T-helper 22 cell (primary cell): ENCODE measurements around the gene TAF4.
"Not testable (repeated sequence)": the region's sequence is repeated elsewhere in the genome, so short reads cannot be mapped to it uniquely, and the experiment has no call there.

Experiments used
- DNase-seq: peaks from one replicate; pipeline ENCODE4 v3.0.0-alpha.2; 2020; ENCODE audit warnings: low read depth

The TAF4 gene

DNA sequence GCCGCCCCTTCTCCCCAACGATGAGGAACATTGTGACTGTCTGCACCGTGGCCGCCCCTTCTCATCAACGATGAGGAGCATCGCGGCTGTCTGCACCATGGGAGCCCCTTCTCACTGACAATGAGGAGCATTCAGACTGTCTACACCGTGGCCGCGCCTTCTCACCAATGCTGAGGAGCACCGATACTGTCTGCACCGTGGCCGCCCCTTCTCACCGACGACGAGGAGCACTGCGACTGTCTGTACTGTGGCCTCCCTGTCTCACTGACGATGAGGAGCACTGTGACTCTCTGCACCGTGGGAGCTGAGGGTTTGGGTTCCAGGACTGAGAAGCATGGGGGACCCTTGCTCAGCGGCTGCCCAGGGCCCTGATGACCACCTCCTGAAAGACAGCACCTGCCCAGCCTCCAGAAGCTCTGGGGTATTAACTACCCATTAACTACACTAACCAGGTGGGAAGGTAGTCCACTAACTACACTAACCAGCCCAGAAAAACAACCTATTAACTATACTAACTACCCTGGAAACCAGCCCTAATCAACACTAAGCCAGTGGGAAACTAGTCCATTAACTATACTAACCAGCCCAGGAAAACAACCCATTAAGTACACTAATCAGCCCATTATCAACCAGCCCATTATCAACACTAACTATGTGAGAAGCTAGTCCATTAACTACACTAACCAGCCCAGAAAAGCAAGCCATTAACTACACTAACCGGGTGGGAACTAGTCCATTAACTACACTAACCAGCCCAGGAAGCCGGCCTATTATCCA is 116.9 kb downstream of the TAF4 start:
- DNase-seq = no peak

- DNase-seq = not testable (repeated sequence)
Measured at GRCh38 chr20:61948056-61948455, 117.6 kb downstream of the TAF4 start.

GRCh38 chr20:61945495-61945894 is 120.2 kb downstream of the TAF4 start:
- DNase-seq = not testable (repeated sequence)

DNA sequence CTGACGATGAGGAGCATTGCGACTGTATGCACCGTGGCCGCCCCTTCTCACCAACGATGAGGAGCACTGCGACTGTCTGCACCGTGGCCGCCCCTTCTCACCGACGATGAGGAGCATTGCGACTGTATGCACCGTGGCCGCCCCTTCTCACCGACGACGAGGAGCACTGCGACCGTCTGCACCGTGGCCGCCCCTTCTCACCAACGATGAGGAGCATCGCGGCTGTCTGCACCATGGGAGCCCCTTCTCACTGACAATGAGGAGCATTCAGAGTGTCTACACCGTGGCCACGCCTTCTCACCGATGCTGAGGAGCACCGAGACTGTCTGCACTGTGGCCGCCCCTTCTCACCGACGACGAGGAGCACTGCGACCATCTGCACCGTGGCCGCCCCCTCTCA is 120.7 kb downstream of the TAF4 start:
- DNase-seq = not testable (repeated sequence)

DNA sequence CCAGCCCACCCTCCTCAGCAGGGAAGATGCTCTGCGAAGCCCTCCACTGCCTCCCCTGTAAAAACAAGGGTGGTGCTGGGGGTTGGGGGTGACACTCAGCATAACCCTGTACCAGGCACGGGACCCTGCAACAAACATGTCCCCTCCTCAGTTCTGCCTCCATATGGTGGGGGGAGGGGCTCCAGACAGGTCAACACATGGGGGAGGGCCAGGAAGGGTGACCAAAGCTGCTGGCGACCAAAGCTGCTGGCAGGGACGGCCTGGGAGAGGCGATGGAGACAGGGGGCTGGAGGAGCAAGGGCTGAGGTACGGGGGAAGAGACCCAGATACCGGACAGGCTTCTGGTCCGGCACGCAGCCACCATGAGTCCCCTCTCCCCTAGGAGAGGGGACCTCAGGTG is 123.2 kb downstream of the TAF4 start:
- DNase-seq = no peak

DNA sequence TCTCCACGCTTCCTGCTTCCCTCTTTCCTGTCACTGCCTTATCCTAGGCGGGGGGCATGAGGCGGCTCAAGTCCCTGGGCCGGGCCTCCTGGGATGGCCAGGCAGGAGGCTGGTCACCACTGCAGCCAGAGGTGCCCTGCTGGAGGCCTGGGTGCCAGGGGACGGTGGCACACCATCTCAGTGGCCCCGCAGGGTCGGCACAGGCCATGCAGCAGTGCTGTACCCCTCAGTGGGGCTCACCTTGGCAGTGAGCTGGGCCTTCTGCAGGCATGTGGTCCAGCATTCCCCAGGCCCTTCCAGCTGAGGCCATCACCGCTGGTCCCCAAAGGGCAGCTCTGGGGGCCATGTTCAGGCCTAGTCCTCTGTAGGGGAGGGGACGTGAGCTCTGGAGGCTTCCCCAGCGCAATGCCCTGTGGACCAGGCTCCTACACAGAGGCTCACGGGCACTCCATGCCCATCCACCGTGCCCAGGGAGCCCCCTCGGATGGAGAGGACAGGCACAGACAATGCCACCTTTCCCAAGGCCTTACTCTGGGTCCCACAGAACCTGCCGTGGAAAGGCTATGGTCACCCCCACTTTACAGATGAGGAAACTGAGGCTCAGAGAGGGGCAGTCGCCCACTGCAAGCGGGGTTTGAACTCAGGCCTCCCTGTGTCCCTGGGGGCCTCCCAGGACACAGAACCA is 123.8 kb downstream of the TAF4 start:
- no peak for DNase-seq

GRCh38 chr20:61940976-61941720 is 124.5 kb downstream of the TAF4 start:
- no peak for DNase-seq

GRCh38 chr20:61940491-61940890 is 125.2 kb downstream of the TAF4 start:
- no peak for DNase-seq

GRCh38 chr20:61939691-61940360 is 125.9 kb downstream of the TAF4 start:
- no peak for DNase-seq

GRCh38 chr20:61938839-61939690 is 126.6 kb downstream of the TAF4 start:
- DNase-seq = no peak

DNA sequence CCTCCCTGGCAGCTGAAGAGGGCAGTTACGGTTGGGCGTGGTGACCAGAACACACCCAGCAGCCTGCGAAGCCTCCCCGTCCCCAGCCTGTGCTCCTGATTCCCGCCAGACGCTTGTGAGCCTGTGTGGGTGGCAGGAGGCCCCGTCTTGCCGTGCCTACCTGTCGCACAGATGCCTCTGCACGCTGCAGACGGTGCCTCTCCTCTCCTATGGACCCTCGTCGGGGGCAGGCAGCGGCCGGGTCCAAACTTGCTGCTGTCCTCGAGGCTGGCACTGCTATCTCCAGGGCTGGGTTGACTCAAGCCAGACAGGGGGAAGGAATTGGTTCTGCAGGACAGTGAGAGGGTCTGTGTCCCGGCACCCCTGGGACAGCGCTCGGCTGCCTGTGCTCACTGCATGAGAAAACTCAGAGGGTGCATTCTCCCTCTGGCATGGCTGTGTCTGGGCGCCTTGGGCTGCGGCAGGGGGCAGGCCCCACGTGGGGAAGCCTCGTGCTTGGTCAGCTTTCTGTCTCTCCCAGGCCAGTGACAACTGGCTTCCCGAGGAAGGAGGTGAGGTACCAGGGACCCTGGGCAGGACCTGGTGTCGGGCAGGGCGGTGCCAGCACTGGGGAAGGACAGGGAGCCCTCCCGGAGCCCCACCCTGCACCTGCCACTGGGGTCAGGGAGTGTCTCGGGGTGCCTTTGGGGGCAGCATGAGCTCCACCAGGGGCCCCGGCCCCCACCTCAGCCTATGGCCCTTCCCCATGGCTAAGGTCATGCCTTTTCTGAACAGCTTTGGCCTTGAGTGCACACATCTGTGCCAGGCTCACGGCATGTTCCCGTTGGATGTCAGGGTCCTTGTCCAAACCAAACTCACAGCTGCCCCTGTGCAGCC is 127.5 kb downstream of the TAF4 start:
- DNase-seq = no peak

DNA sequence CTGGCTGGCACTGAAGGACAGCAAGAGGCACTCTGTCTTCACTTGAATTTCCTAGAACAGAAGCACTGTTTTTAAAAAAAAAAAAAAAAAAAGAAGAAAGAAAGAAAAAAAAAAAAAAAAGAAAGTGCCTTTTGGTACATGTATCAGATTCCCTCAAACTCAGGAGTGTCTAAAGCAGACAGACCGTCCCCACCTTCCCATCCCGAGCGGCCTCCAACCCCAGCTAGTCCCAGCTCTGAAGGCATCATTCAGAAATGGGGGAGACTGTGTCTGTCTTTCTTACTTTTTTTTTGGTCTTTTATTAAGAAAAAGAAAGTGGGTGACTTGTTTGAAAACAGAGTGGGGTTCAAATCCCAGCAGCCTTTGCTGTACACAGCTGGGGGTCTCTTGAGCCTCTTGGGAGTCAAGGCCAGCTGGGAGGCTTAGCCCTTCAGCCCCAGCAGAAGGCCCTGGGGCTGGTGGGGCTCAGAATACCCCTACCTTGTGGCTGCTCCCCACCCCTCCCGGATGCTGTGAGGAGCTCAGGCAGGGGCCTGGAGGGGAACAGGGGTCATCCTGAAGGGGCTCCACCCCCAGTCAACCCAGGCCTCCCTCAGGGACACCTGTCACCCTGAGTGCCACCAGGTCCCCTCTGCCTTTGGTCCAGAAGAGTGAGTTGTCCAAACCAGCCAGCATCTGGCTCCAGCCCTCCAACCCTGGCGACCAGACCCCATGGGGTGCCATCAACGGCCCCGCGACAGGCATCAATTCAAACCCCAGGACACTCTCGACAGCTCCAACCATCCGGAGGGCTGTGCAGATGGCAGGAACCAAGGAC is 128.3 kb downstream of the TAF4 start:
- DNase-seq = no peak

- DNase-seq = no peak
Measured at GRCh38 chr20:61936701-61937131, 129.0 kb downstream of the TAF4 start.

- no peak for DNase-seq
Measured at GRCh38 chr20:61935926-61936700, 129.6 kb downstream of the TAF4 start.

DNA sequence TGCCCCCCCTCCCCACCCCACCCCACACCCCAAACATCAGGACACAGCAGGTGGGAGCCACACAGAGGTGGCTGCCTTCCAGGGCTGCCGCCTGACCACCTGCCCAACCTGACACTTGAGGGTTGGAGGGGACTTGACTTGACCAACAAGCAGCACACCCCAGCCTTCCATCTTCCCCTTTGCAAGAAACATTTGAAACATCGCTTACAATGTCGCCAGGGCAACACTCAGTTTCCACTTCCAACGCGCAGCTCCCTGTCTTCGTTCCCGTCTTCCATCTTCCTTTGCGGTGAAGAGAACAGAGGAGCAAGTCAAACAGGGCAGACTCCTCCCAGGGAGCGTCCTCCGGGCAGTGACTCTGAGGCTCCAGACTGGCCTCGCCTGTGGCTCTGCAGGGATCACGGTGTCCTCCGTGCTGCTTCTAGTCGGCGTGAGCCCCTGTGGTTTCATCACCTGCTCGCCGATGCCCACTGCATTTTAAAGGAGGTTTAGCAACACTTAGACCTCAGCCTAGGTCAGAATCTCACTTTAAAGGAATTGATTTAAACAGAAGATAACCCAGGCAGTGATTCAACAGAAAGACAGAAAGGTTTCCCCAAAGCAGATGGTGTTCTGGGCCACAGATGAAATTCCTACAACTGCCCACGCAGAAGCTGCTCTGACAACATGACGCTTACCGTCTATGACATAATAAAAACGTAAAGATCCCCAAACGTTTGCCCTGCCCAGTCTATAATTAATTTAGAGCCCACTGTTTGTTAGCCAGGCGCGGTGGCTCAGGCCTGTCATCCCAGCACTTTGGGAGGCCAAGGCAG is 130.8 kb downstream of the TAF4 start:
- DNase-seq = no peak

DNA sequence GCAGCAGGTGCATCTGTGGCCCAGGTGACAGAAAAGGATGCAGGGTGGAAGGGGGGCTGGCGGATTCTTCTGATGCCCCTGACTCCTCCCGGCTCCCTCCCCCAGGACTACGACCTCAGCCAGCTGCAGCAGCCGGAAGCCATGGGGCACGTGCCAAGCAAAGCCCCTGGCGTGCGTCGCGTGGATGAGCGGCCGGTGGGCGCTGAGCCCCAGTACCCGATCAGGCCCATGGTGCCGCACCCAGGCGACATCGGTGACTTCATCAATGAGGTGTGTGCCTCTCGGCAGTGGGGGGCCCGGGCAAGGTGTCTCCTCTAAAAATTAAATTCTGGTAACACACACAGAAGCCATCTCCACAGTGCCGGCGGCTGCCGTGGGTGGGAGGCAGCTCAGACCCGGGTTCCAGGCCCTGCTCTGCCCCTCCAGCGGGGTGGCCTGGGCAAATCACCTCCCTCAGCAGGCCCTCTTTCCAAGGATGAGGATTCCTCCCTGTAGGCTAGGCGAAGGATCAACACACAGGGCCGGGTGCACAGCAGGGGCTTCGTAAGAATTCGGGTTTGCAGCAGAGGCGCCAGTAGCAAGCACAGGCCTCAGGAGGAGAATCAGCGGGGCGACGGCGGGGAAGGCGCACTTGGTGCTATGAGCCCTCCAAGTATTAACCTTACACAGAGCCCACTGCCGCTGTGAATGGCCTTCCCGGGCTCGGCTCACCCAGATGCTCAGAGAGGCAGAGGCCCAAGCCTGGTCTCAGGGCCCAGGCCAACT is 131.5 kb downstream of the TAF4 start:
- no peak for DNase-seq

GRCh38 chr20:61933481-61933950 is 132.2 kb downstream of the TAF4 start:
- no peak for DNase-seq
